Neural cell (in vitro differentiated cells): ENCODE measurements around the gene RPLP1.

Source experiments
- EP300 ChIP-seq: fragments of 450-650 bp; conservative IDR thresholded peaks from 2 replicates; pipeline ENCODE4 v1.6.1; 2014; ENCODE audit warnings: antibody characterized with exemption, mild to moderate bottlenecking, moderate library complexity; ENCODE audit not compliant: poor library complexity, severe bottlenecking
- POLR2AphosphoS5 ChIP-seq: IDR thresholded peaks from 2 replicates; pipeline ENCODE4 v1.6.1; 2012

GRCh38 chr15:69457304-69458280 is 5.0 kb downstream of the RPLP1 start:
- TF ChIP-seq POLR2AphosphoS5 (no peak), EP300 (no peak)
